Diencephalon (tissue), 1 donor: ENCODE results near the gene CWC22. TPM values are rescaled to one million over a fixed set of nuclear protein-coding genes. Genes with fewer than 3 reads are reported as not detected.

Source experiments
- small RNA-seq: library from RNA; depleted of rRNA; stranded (forward); fragments of <200 nt; gene quantifications from one replicate; pipeline ENCODE3, GENCODE V24; 2014
- total RNA-seq: library from RNA; depleted of rRNA; stranded (reverse); fragments of >200 nt; gene quantifications from one replicate; pipeline ENCODE4 v1.2.3, GENCODE V29; 2014

The CWC22 gene
- 27.2 TPM for total RNA-seq

DNA sequence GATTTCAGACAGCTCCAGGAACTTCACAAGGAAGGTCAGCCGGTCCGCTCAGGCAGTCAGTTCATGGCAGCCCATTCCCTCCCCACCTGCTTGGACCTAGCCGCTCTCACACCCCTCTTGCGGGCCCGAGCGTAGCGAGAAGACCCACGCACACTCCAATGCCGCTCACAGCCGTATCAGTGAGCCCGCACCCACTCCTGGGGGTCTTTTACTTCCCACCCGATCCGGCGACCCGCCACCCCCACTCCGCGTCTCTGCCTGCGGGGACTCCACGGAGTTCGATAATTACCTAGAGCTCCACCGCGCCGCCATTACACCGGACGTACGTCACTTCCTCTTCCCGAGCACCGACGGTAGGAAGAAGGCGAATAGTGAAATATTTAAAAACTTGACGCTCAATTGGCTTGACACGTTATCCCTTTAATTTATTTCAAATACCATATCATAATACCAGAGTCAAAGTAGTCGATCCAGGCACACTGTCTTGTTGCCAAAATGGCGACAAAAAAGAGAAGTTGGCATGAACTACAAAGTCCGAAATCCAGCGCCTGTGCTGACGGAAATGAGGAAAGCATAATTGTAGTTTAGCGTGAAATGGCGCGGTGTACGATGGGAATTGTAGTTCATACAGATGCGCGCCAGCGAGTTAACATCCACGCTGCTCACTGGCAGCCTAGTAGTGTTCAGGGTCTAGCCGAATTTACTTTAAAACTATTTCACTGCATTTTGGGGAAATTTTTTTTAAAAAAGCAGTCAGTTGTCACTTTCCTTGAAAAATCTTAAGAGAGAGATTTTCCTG, at the start of gene CWC22:
Gene CWC22, minus strand, starts transcription at position 517 of the 799 bp plus-strand sequence. CDS start 13,956 bp downstream, outside the sequence.

Small RNA genes within 50 kb of the gene (small RNA-seq; reads per million reads assigned to genes)
- not detected for gene RF00416

Other genes with a start within 250 kb of the CWC22 start
- 4.6 TPM for gene ZNF385B, start 145.7 kb downstream of the CWC22 start, total RNA-seq